GM19238 (cell line): ENCODE measurements around the gene DPP3.

Experiments used
- DNase-seq: peaks from one replicate; pipeline ENCODE4 v3.0.0; 2011; ENCODE audit warnings: low spot score; ENCODE audit not compliant: insufficient read length

The DPP3 gene

GRCh38 chr11:66556086-66556485 lies 75.9 kb downstream of the DPP3 start:
- DNase-seq: no peak

GRCh38 chr11:66557733-66558326 lies 77.6 kb downstream of the DPP3 start:
- DNase-seq: no peak
